B cell (primary cell): ENCODE measurements around the gene RARS2.

Experiments used
- CTCF ChIP-seq: fragments of 200-600 bp; IDR thresholded peaks from one replicate; pipeline ENCODE4 v1.8.0; 2022; ENCODE audit warnings: antibody characterized with exemption, mild to moderate bottlenecking
- EZH2 ChIP-seq: IDR thresholded peaks from 2 replicates; pipeline ENCODE4 v1.6.1; 2012; ENCODE audit warnings: borderline replicate concordance, low read depth, mild to moderate bottlenecking, moderate library complexity, low read length; ENCODE audit not compliant: insufficient read depth, poor library complexity, severe bottlenecking

GRCh38 chr6:87575423-87575822, 14.4 kb downstream of the RARS2 start:
- no peak for TF ChIP-seq CTCF
- no peak for TF ChIP-seq EZH2
